ENCODE data around the gene SLC30A3. TPM values are rescaled to one million over a fixed set of nuclear protein-coding genes. Genes with fewer than 3 reads are reported as not detected.

SLC30A3 gene
- polyA plus RNA-seq, 2 donors: 0.08 to 0.09 TPM

- WGBS, 2 donors: 21 to 26% methylated on average over 22 of the region's 22 CpGs
- no peaks in the 10 kb centered on the region for H3K27me3 ChIP-seq (ENCODE audit: control insufficient read depth in 1 of 2, insufficient read depth in 2 of 2, low read length in 2 of 2)
Measured at GRCh38 chr2:27249891-27250651, 12.8 kb downstream of the SLC30A3 start.

GRCh38 chr2:27249159-27249890 lies 13.5 kb downstream of the SLC30A3 start:
- no peaks in the 10 kb centered on the region for H3K4me1 ChIP-seq (ENCODE audit: control insufficient read depth in 2 of 2, insufficient read depth in 2 of 2, low read length in 1 of 2)
- H3K9me3 ChIP-seq (ENCODE audit: control insufficient read depth in 2 of 2, insufficient read depth in 1 of 2, low read depth in 1 of 2, low read length in 1 of 2): no peaks in the 10 kb centered on the region
- H3K27me3 ChIP-seq (ENCODE audit: control insufficient read depth in 1 of 2, insufficient read depth in 2 of 2, low read length in 2 of 2): no peaks in the 10 kb centered on the region
- no peak overlapping the region for H3K27ac ChIP-seq (ENCODE audit: low read depth in 2 of 2, low read length in 1 of 2)
- H3K36me3 ChIP-seq (ENCODE audit: control insufficient read depth in 2 of 2, insufficient read depth in 2 of 2, low read length in 1 of 2): peaks cover 0 to 2% of the 10 kb centered on the region in 2 donors
- WGBS, 2 donors: 52 to 55% methylated on average over 12 of the region's 12 CpGs
- H3K4me3 ChIP-seq (ENCODE audit: low read depth in 1 of 2, low read length in 2 of 2): no peak overlapping the region

More at GRCh38 chr2:27249891-27250651, 12.8 kb downstream of the SLC30A3 start:
- Histone ChIP-seq H3K27ac (ENCODE audit: low read depth in 2 of 2, low read length in 1 of 2) (no peak overlapping the region), H3K4me3 (ENCODE audit: low read depth in 1 of 2, low read length in 2 of 2) (no peak overlapping the region), H3K9me3 (ENCODE audit: control insufficient read depth in 2 of 2, insufficient read depth in 1 of 2, low read depth in 1 of 2, low read length in 1 of 2) (no peaks in the 10 kb centered on the region), H3K36me3 (ENCODE audit: control insufficient read depth in 2 of 2, insufficient read depth in 2 of 2, low read length in 1 of 2) (no peaks in the 10 kb centered on the region), H3K4me1 (ENCODE audit: control insufficient read depth in 2 of 2, insufficient read depth in 2 of 2, low read length in 1 of 2) (no peaks in the 10 kb centered on the region)

GRCh38 chr2:27247893-27248292 lies 15.0 kb downstream of the SLC30A3 start:
- Histone ChIP-seq H3K36me3 (ENCODE audit: control insufficient read depth in 2 of 2, insufficient read depth in 2 of 2, low read length in 1 of 2) (peaks cover 4 to 13% of the 10 kb centered on the region in 2 donors), H3K27me3 (ENCODE audit: control insufficient read depth in 1 of 2, insufficient read depth in 2 of 2, low read length in 2 of 2) (no peaks in the 10 kb centered on the region), H3K27ac (ENCODE audit: low read depth in 2 of 2, low read length in 1 of 2) (no peak overlapping the region), H3K4me1 (ENCODE audit: control insufficient read depth in 2 of 2, insufficient read depth in 2 of 2, low read length in 1 of 2) (no peaks in the 10 kb centered on the region), H3K4me3 (ENCODE audit: low read depth in 1 of 2, low read length in 2 of 2) (no peak overlapping the region), H3K9me3 (ENCODE audit: control insufficient read depth in 2 of 2, insufficient read depth in 1 of 2, low read depth in 1 of 2, low read length in 1 of 2) (no peaks in the 10 kb centered on the region)
- 68 to 74% methylated on average over 4 of the region's 4 CpGs for WGBS, 2 donors

- peaks cover 19 to 36% of the 10 kb centered on the region in 2 donors for H3K36me3 ChIP-seq (ENCODE audit: control insufficient read depth in 2 of 2, insufficient read depth in 2 of 2, low read length in 1 of 2)
- 78 to 87% methylated on average over 4 of the region's 4 CpGs for WGBS, 2 donors
- no peaks in the 10 kb centered on the region for H3K4me1 ChIP-seq (ENCODE audit: control insufficient read depth in 2 of 2, insufficient read depth in 2 of 2, low read length in 1 of 2)
- no peak overlapping the region for H3K27ac ChIP-seq (ENCODE audit: low read depth in 2 of 2, low read length in 1 of 2)
- no peaks in the 10 kb centered on the region for H3K9me3 ChIP-seq (ENCODE audit: control insufficient read depth in 2 of 2, insufficient read depth in 1 of 2, low read depth in 1 of 2, low read length in 1 of 2)
- no peaks in the 10 kb centered on the region for H3K27me3 ChIP-seq (ENCODE audit: control insufficient read depth in 1 of 2, insufficient read depth in 2 of 2, low read length in 2 of 2)
- no peak overlapping the region for H3K4me3 ChIP-seq (ENCODE audit: low read depth in 1 of 2, low read length in 2 of 2)
Measured at GRCh38 chr2:27245626-27246025, 17.2 kb downstream of the SLC30A3 start.

GRCh38 chr2:27245116-27245515 lies 17.7 kb downstream of the SLC30A3 start:
- WGBS, 2 donors: 78 to 81% methylated on average over 10 of the region's 10 CpGs
- no peak overlapping the region for H3K27ac ChIP-seq (ENCODE audit: low read depth in 2 of 2, low read length in 1 of 2)
- H3K4me1 ChIP-seq (ENCODE audit: control insufficient read depth in 2 of 2, insufficient read depth in 2 of 2, low read length in 1 of 2): no peaks in the 10 kb centered on the region
- H3K36me3 ChIP-seq (ENCODE audit: control insufficient read depth in 2 of 2, insufficient read depth in 2 of 2, low read length in 1 of 2): peaks cover 22 to 41% of the 10 kb centered on the region in 2 donors
- H3K4me3 ChIP-seq (ENCODE audit: low read depth in 1 of 2, low read length in 2 of 2): no peak overlapping the region
- no peaks in the 10 kb centered on the region for H3K9me3 ChIP-seq (ENCODE audit: control insufficient read depth in 2 of 2, insufficient read depth in 1 of 2, low read depth in 1 of 2, low read length in 1 of 2)
- no peaks in the 10 kb centered on the region for H3K27me3 ChIP-seq (ENCODE audit: control insufficient read depth in 1 of 2, insufficient read depth in 2 of 2, low read length in 2 of 2)

- Histone ChIP-seq H3K4me1 (ENCODE audit: control insufficient read depth in 2 of 2, insufficient read depth in 2 of 2, low read length in 1 of 2) (no peaks in the 10 kb centered on the region), H3K4me3 (ENCODE audit: low read depth in 1 of 2, low read length in 2 of 2) (no peak overlapping the region), H3K27ac (ENCODE audit: low read depth in 2 of 2, low read length in 1 of 2) (no peak overlapping the region), H3K36me3 (ENCODE audit: control insufficient read depth in 2 of 2, insufficient read depth in 2 of 2, low read length in 1 of 2) (peaks cover 30 to 54% of the 10 kb centered on the region in 2 donors), H3K9me3 (ENCODE audit: control insufficient read depth in 2 of 2, insufficient read depth in 1 of 2, low read depth in 1 of 2, low read length in 1 of 2) (no peaks in the 10 kb centered on the region), H3K27me3 (ENCODE audit: control insufficient read depth in 1 of 2, insufficient read depth in 2 of 2, low read length in 2 of 2) (no peaks in the 10 kb centered on the region)
- WGBS, 2 donors: 84 to 86% methylated on average over 19 of the region's 19 CpGs
Measured at GRCh38 chr2:27243391-27244130, 19.3 kb downstream of the SLC30A3 start.

- Histone ChIP-seq H3K4me1 (ENCODE audit: control insufficient read depth in 2 of 2, insufficient read depth in 2 of 2, low read length in 1 of 2) (no peaks in the 10 kb centered on the region), H3K36me3 (ENCODE audit: control insufficient read depth in 2 of 2, insufficient read depth in 2 of 2, low read length in 1 of 2) (peaks cover 40 to 63% of the 10 kb centered on the region in 2 donors), H3K27me3 (ENCODE audit: control insufficient read depth in 1 of 2, insufficient read depth in 2 of 2, low read length in 2 of 2) (no peaks in the 10 kb centered on the region), H3K9me3 (ENCODE audit: control insufficient read depth in 2 of 2, insufficient read depth in 1 of 2, low read depth in 1 of 2, low read length in 1 of 2) (no peaks in the 10 kb centered on the region), H3K4me3 (ENCODE audit: low read depth in 1 of 2, low read length in 2 of 2) (no peak overlapping the region), H3K27ac (ENCODE audit: low read depth in 2 of 2, low read length in 1 of 2) (no peak overlapping the region)
- WGBS, 2 donors: 95 to 97% methylated on average over 16 of the region's 16 CpGs
Measured at GRCh38 chr2:27242614-27242951, 20.3 kb downstream of the SLC30A3 start.

- Histone ChIP-seq H3K27me3 (ENCODE audit: control insufficient read depth in 1 of 2, insufficient read depth in 2 of 2, low read length in 2 of 2) (no peaks in the 10 kb centered on the region), H3K36me3 (ENCODE audit: control insufficient read depth in 2 of 2, insufficient read depth in 2 of 2, low read length in 1 of 2) (peaks cover 40 to 68% of the 10 kb centered on the region in 2 donors), H3K27ac (ENCODE audit: low read depth in 2 of 2, low read length in 1 of 2) (no peak overlapping the region), H3K4me1 (ENCODE audit: control insufficient read depth in 2 of 2, insufficient read depth in 2 of 2, low read length in 1 of 2) (no peaks in the 10 kb centered on the region), H3K4me3 (ENCODE audit: low read depth in 1 of 2, low read length in 2 of 2) (no peak overlapping the region), H3K9me3 (ENCODE audit: control insufficient read depth in 2 of 2, insufficient read depth in 1 of 2, low read depth in 1 of 2, low read length in 1 of 2) (no peaks in the 10 kb centered on the region)
- 82 to 85% methylated on average over 24 of the region's 24 CpGs for WGBS, 2 donors
Measured at GRCh38 chr2:27241761-27242613, 20.9 kb downstream of the SLC30A3 start.

- no peaks in the 10 kb centered on the region for H3K27me3 ChIP-seq (ENCODE audit: control insufficient read depth in 1 of 2, insufficient read depth in 2 of 2, low read length in 2 of 2)
- H3K9me3 ChIP-seq (ENCODE audit: control insufficient read depth in 2 of 2, insufficient read depth in 1 of 2, low read depth in 1 of 2, low read length in 1 of 2): no peaks in the 10 kb centered on the region
- WGBS, 2 donors: 82 to 87% methylated on average over 9 of the region's 9 CpGs
- H3K27ac ChIP-seq (ENCODE audit: low read depth in 2 of 2, low read length in 1 of 2): no peak overlapping the region
- peaks cover 44 to 77% of the 10 kb centered on the region in 2 donors for H3K36me3 ChIP-seq (ENCODE audit: control insufficient read depth in 2 of 2, insufficient read depth in 2 of 2, low read length in 1 of 2)
- H3K4me1 ChIP-seq (ENCODE audit: control insufficient read depth in 2 of 2, insufficient read depth in 2 of 2, low read length in 1 of 2): no peaks in the 10 kb centered on the region
- H3K4me3 ChIP-seq (ENCODE audit: low read depth in 1 of 2, low read length in 2 of 2): no peak overlapping the region
Measured at GRCh38 chr2:27240406-27240805, 22.4 kb downstream of the SLC30A3 start.
